Small intestine (tissue), 7 donors: ENCODE results near the gene ENDOD1. TPM values are rescaled to one million over a fixed set of nuclear protein-coding genes. Genes with fewer than 3 reads are reported as not detected.

Experiments
- DNase-seq, 2 donors: peaks; one replicate each; pipeline versions ENCODE4 v3.0.0 to v3.0.0-alpha.2; 2013
- FAIRE-seq: peaks from 2 replicates; lab custom pipeline; 2012; peaks lifted over from hg19 to GRCh38; lab: Jason Lieb, UNC
- H3K27ac ChIP-seq, 3 donors: one replicate each; pipeline ENCODE4 v1.5.1; 2013; ENCODE audit warnings: low read length in 2 of 3, mild to moderate bottlenecking in 2 of 3, control low read depth in 1 of 3, inconsistent platforms in 1 of 3, low read depth in 1 of 3, moderate library complexity in 1 of 3
- H3K27me3 ChIP-seq, 3 donors: one replicate each; pipeline ENCODE4 v1.6.1; 2013; ENCODE audit warnings: low read length in 3 of 3, inconsistent platforms in 1 of 3; ENCODE audit not compliant: control insufficient read depth in 3 of 3, insufficient read depth in 3 of 3
- H3K36me3 ChIP-seq, 3 donors: one replicate each; pipeline ENCODE4 v1.6.1; 2013; ENCODE audit warnings: low read length in 3 of 3, inconsistent platforms in 1 of 3, low read depth in 1 of 3, mild to moderate bottlenecking in 1 of 3, moderate library complexity in 1 of 3; ENCODE audit not compliant: control insufficient read depth in 3 of 3, insufficient read depth in 2 of 3
- H3K4me1 ChIP-seq, 3 donors: one replicate each; pipeline ENCODE4 v1.6.1; 2013; ENCODE audit warnings: low read length in 2 of 3, inconsistent platforms in 1 of 3, low read depth in 1 of 3, mild to moderate bottlenecking in 1 of 3, moderate library complexity in 1 of 3; ENCODE audit not compliant: control insufficient read depth in 3 of 3, insufficient read depth in 2 of 3
- H3K4me3 ChIP-seq, 3 donors: one replicate each; pipeline ENCODE4 v1.5.1; 2013; ENCODE audit warnings: low read length in 3 of 3, control low read depth in 1 of 3, inconsistent platforms in 1 of 3, low read depth in 1 of 3, mild to moderate bottlenecking in 1 of 3, moderate library complexity in 1 of 3
- H3K9me3 ChIP-seq, 2 donors: one replicate each; pipeline ENCODE4 v1.6.1; 2013; ENCODE audit warnings: low read depth in 1 of 2, low read length in 1 of 2; ENCODE audit not compliant: control insufficient read depth in 2 of 2, insufficient read depth in 1 of 2
- WGBS, 3 donors: extraction: QIAGEN DNeasy Blood & Tissue Kit; methylation state at CpG; one replicate each; pipeline ENCODE4 v1.1.7; 2013; 5-methylcytosine and 5-hydroxymethylcytosine counted together
- polyA plus RNA-seq, 4 donors: library from polyadenylated mRNA; stranded (reverse) in 3 of 4; unstranded in 1 of 4; fragments of 200-250 nt in 3 of 4; fragments of 120-200 nt in 1 of 4; gene quantifications; one replicate each; pipeline versions ENCODE4 v1.2.1 to v1.2.3, GENCODE V29; 2013
- donor health status: healthy with polysubstance abuse.
- donor health status: control.
- donor health status: control.
- donor health status: Bipolar disorder and iron deficiency.
- donor health status: healthy.

ENDOD1 gene
- polyA plus RNA-seq, 4 donors, result 4.3 to 38.2 (median 12.2) TPM

DNA sequence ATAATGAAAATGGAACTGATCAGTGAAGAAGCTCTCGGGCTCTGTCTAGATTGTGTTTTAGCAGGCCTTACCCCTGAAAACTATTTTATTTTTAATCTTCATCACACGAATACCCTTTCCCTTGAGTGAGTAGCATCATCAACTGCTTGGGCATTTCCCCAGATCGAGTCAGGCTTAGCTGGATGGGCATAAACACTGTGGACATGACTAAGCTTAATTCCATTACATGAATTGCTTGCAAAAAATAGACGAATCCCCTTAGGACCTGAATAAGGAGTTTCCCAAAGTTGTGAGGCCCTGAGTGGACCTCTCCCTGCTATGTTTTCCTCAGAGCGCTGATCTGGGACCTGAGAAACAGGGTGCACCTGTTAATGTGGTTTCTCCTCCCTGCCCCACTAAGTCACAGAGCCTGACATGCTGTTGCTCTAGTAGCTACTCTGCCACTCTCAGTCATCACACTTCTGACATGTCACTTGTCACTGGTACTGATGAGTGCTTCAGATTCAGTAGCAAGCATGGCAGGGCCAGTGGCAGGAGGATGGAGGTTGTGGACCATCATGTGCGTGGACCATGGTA is 53.5 kb downstream of the ENDOD1 start:
- Histone ChIP-seq H3K27me3 (no peaks in the 10 kb centered on the region), H3K4me3 (no peak overlapping the region), H3K27ac (no peak overlapping the region), H3K9me3 (no peaks in the 10 kb centered on the region), H3K4me1 (peaks cover 0 to 24% (median 2%) of the 10 kb centered on the region in 3 donors), H3K36me3 (no peaks in the 10 kb centered on the region)
- DNase-seq (no peak), FAIRE-seq (no peak)
- 80 to 86% (median 85%) methylated on average over 6 of the region's 6 CpGs for WGBS, 3 donors

GRCh38 chr11:95144313-95145235 is 54.9 kb downstream of the ENDOD1 start:
- Histone ChIP-seq H3K9me3 (no peaks in the 10 kb centered on the region), H3K4me3 (no peak overlapping the region), H3K4me1 (peaks cover 0 to 29% (median 2%) of the 10 kb centered on the region in 3 donors), H3K36me3 (no peaks in the 10 kb centered on the region), H3K27ac (no peak overlapping the region), H3K27me3 (no peaks in the 10 kb centered on the region)
- FAIRE-seq, result no peak
- WGBS, 3 donors, result 74 to 81% (median 80%) methylated on average over 7 of the region's 7 CpGs
- no peak for DNase-seq

GRCh38 chr11:95145430-95146060 is 55.9 kb downstream of the ENDOD1 start:
- no peaks in the 10 kb centered on the region for H3K27me3 ChIP-seq
- H3K36me3 ChIP-seq, result no peaks in the 10 kb centered on the region
- H3K27ac ChIP-seq, result no peak overlapping the region
- FAIRE-seq (no peak), DNase-seq (no peak)
- no peak overlapping the region for H3K4me3 ChIP-seq
- peaks cover 2 to 30% (median 2%) of the 10 kb centered on the region in 3 donors for H3K4me1 ChIP-seq
- 71 to 74% (median 71%) methylated on average over 4 of the region's 4 CpGs for WGBS, 3 donors
- no peaks in the 10 kb centered on the region for H3K9me3 ChIP-seq

- DNase-seq, result peak; percentile 68
- 30 to 49% (median 43%) methylated on average over 4 of the region's 4 CpGs for WGBS, 3 donors
- H3K27me3 ChIP-seq, result no peaks in the 10 kb centered on the region
- peaks cover 0 to 26% (median 2%) of the 10 kb centered on the region in 3 donors for H3K4me1 ChIP-seq
- no peak overlapping the region for H3K4me3 ChIP-seq
- no peak overlapping the region for H3K27ac ChIP-seq
- H3K36me3 ChIP-seq, result no peaks in the 10 kb centered on the region
- no peaks in the 10 kb centered on the region for H3K9me3 ChIP-seq
- FAIRE-seq, result no peak
Measured at GRCh38 chr11:95147364-95147905, 57.8 kb downstream of the ENDOD1 start.

- no peak overlapping the region for H3K27ac ChIP-seq
- H3K4me1 ChIP-seq, result peaks cover under 1 to 26% (median 2%) of the 10 kb centered on the region in 3 donors
- no peak for DNase-seq
- H3K4me3 ChIP-seq, result no peak overlapping the region
- no peaks in the 10 kb centered on the region for H3K9me3 ChIP-seq
- H3K27me3 ChIP-seq, result no peaks in the 10 kb centered on the region
- no peaks in the 10 kb centered on the region for H3K36me3 ChIP-seq
- FAIRE-seq, result no peak
Measured at GRCh38 chr11:95148406-95148805, 58.8 kb downstream of the ENDOD1 start.

DNA sequence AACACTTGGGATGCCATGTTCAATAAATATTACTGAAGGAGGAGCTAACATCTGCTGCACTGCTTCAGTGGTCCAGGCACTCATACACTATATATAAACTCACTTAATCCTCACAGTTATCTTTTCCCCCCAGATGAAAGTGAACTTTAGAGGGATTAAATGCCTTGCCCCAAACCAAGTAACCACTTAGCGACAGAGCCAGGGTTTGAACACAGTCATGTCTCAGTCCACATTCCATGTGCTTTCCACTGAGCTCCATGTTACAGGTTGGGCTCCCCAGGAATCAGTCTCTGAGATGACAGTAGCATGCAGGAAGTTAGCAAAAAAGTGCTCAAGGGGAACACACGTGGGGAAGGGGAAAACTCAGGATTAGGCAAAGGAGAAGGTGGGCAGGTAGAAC is 59.3 kb downstream of the ENDOD1 start:
- no peak overlapping the region for H3K4me3 ChIP-seq
- H3K9me3 ChIP-seq, result no peaks in the 10 kb centered on the region
- FAIRE-seq (no peak), DNase-seq (no peak)
- no peaks in the 10 kb centered on the region for H3K27me3 ChIP-seq
- peaks cover 2 to 26% (median 3%) of the 10 kb centered on the region in 3 donors for H3K4me1 ChIP-seq
- 52 to 63% (median 58%) methylated on average over 2 of the region's 2 CpGs for WGBS, 3 donors
- peak overlapping the region in 1 of 3 donors; percentile 16 for H3K27ac ChIP-seq
- no peaks in the 10 kb centered on the region for H3K36me3 ChIP-seq

GRCh38 chr11:95149651-95150364 is 60.2 kb downstream of the ENDOD1 start:
- WGBS, 3 donors, result 20 to 50% (median 36%) methylated on average over 23 of the region's 23 CpGs
- DNase-seq (peak; percentile 48 to 79), FAIRE-seq (no peak)
- Histone ChIP-seq H3K27me3 (no peaks in the 10 kb centered on the region), H3K27ac (peak overlapping the region in 2 of 3 donors; percentile 94 to 99), H3K4me1 (peaks cover 2 to 26% (median 3%) of the 10 kb centered on the region in 3 donors), H3K36me3 (no peaks in the 10 kb centered on the region), H3K4me3 (peak overlapping the region in 2 of 3 donors; percentile 45 to 68), H3K9me3 (no peaks in the 10 kb centered on the region)
